C4-2B (cell line): ENCODE data around the gene BICDL1.

Source experiments
- H3K27ac ChIP-seq: fragments of 450-650 bp; 2 replicates; pipeline ENCODE4 v1.5.1; 2017
- ZFX ChIP-seq: fragments of 450-650 bp; IDR thresholded peaks from 2 replicates; pipeline ENCODE4 v1.6.1; 2017
- TF ChIP-seq, protein P1 (sequence below): fragments of 450-650 bp; conservative IDR thresholded peaks from 2 replicates; pipeline ENCODE4 v1.5.1; 2017; ENCODE audit warnings: mild to moderate bottlenecking

BICDL1 gene

DNA sequence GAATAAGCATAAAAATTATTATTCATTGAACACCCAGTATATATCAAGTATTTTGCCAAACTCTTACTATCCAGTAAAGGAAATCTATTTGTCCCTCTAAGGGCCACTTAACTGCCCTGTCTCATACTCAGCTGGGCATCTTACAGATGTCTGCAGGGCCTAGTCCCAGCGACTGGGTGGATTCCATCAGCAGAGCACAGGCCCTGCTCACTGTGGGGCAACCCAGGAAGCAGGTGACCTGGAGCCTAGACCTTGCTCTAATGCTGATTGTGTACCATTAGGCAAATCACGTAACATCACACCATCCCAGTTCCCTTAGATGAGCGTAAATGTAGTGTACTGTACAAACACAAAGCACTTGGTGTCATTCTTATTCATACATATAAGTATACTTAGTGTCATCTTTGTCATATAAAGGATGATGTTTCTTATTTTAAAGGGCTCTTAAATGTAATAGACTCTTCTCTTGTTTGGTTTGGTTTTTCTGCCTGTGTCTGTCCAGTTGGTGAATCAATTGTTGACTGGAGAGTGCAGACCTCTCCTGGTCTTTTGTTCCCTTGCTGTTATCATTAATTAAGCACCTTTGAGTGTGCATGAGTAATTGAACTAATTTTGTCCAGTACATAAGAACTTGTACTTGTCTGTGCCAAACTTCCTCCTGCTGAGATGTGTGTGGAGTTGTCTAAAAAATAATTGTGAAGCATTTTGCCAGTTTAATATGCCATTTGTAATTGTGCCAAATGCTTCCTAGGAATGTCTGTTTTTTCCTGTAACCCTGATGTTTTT is 78.2 kb downstream of the BICDL1 start:
- no peak for TF ChIP-seq ZFX
- TF ChIP-seq, protein P1, sequence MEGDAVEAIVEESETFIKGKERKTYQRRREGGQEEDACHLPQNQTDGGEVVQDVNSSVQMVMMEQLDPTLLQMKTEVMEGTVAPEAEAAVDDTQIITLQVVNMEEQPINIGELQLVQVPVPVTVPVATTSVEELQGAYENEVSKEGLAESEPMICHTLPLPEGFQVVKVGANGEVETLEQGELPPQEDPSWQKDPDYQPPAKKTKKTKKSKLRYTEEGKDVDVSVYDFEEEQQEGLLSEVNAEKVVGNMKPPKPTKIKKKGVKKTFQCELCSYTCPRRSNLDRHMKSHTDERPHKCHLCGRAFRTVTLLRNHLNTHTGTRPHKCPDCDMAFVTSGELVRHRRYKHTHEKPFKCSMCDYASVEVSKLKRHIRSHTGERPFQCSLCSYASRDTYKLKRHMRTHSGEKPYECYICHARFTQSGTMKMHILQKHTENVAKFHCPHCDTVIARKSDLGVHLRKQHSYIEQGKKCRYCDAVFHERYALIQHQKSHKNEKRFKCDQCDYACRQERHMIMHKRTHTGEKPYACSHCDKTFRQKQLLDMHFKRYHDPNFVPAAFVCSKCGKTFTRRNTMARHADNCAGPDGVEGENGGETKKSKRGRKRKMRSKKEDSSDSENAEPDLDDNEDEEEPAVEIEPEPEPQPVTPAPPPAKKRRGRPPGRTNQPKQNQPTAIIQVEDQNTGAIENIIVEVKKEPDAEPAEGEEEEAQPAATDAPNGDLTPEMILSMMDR = no peak

DNA sequence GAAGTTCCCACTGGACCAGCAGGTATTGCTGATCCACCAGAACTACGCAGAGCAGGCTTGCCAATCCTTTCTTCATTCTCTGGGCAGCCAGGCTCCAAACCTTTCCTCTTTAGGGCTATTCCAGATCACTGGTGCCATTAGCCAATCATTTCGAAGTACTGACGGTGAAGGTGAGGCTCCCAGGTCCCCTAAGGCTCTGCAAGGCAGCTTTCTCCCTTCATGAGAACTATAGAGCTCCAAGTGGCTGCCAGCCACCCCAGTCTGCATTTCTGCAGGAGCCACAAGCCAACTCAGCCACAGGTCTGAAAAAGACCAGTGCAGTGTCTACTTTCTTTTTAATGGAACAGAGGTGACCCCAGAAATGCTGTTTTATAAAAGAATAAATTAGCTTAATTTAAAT is 78.9 kb downstream of the BICDL1 start:
- TF ChIP-seq, protein P1 = no peak
- no peak for TF ChIP-seq ZFX
- no peak overlapping the region for H3K27ac ChIP-seq

More for the DNA sequence above, 78.2 kb downstream of the BICDL1 start:
- H3K27ac ChIP-seq = no peak overlapping the region

DNA sequence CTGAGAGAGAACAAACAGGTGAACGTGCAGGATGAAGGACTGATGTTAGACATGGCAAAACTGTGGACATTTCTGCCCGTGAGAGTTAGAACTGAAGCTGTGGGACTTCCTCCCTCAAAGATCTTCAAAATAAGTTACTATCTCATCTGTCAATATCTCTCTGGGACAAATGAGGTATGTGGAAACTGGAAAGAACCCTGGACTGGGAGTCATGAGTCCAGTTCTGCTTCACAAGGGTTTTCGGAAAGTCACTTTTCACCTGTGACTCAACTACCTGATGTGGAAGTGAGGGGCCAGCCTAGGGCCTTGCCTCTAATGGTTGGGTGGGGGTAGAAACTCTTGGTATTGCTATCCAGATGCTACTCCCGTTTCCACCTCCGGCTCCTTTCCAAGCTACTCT is 80.2 kb downstream of the BICDL1 start:
- TF ChIP-seq, protein P1 = no peak
- TF ChIP-seq ZFX = no peak
- H3K27ac ChIP-seq = no peak overlapping the region

DNA sequence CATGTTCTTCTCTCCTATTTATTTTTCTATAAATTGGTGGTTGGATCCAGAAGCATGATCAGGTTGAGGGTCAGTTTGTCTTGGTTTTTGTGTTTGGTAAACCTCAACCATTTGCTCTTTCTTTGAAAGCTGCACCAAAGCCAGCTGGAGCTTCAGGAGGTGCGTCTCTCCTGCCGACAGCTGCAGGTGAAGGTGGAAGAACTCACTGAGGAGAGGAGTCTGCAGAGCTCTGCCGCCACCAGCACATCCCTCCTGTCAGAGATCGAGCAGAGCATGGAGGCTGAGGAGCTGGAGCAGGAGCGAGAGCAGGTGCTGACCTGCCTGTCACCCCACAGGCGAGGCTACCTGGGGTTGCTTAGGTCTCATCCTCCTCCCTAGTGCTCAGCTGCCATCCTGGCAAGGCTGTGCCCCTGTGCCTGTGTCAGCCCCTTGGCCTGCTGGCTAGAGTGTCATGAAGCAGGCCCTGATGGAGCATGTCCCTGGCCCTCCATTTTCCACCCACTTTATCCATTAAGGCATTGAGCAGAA is 82.5 kb downstream of the BICDL1 start:
- TF ChIP-seq, protein P1 = no peak
- TF ChIP-seq ZFX = no peak
- H3K27ac ChIP-seq = no peak overlapping the region

DNA sequence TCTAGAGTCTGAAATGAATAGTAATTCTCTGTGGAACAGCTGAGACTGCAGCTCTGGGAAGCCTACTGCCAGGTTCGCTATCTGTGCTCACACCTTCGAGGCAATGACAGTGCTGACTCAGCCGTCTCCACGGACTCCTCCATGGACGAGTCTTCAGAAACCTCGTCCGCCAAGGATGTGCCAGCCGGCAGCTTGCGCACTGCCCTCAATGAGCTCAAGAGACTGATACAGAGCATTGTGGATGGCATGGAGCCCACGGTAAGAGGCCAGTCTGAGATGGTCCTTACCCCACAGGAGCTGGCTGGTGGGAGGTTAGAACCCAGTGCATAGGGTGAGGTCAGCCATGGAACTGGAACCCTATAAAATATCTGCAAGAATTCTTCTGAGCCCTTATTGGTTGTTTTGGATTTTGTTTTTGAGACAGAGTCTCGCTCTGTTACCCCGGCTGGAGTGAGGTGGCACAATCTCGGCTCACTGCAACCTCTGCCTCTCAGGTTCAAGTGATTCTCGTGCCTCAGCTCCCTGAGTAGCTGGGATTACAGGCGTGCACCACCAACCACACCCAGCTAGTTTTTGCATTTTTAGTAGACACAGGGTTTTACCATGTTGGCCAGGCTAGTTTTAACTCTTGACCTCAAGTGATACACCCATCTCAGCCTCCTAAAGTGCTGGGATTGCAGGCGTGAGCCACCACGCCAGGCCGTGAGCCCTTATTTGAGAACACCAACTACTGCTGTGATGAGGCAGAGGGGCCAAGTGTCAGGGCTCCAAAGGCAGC is 83.6 kb downstream of the BICDL1 start:
- no peak for TF ChIP-seq ZFX
- TF ChIP-seq, protein P1 = no peak
- H3K27ac ChIP-seq = no peak overlapping the region

DNA sequence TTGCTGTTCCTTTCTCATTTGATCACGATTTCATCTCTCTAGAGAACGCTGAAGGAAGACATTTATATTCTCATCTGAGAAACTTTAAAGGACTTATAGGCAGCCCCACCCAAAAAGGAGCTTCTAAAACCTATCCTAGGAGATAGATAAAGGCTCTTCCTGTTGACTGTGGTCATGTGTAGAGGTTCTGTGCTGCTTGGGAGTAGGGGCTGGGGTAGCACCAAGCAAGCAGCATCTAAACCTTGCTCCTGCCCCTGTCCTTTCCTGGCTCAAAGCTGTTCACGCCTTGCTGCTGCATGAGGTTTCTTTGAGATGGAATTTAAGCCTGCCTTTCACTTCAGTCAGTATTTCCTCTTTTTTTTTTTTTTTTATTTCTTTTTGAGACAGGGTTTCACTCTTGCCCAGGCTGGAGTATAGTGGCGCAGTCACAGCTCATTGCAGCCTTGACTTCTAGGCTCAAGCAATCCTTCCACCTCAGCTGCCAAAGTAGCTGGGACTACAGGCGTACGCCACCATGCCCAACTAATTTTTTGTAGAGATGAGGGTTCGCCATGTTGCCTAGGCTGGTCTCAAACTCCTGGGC is 86.1 kb downstream of the BICDL1 start:
- no peak overlapping the region for H3K27ac ChIP-seq
- TF ChIP-seq, protein P1 = no peak
- TF ChIP-seq ZFX = no peak
